Neural cell (in vitro differentiated cells): ENCODE data around the gene C2orf42. TPM values are rescaled to one million over a fixed set of nuclear protein-coding genes. Genes with fewer than 3 reads are reported as not detected.

ENCODE experiments used
- H2AFZ ChIP-seq: fragments of 200-600, 300-800 bp; sonication (generic), shearing (Covaris generic); 2 replicates; pipeline ENCODE4 v1.6.0; 2014; ENCODE audit warnings: low read depth, mild to moderate bottlenecking, antibody characterized with exemption, low read length, moderate library complexity
- H3F3A ChIP-seq: fragments of 200-600 bp; shearing (Covaris generic); 2 replicates; pipeline ENCODE4 v1.6.1; 2016; ENCODE audit warnings: mild to moderate bottlenecking, moderate library complexity, mixed read lengths, antibody characterized with exemption, low read length; ENCODE audit not compliant: insufficient read depth, poor library complexity, severe bottlenecking
- H3K27ac ChIP-seq: fragments of 200-600, 300-800 bp; sonication (generic), shearing (Covaris generic); 2 replicates; pipeline ENCODE4 v1.5.1; 2014; ENCODE audit warnings: mild to moderate bottlenecking, low read length, moderate library complexity
- H3K27me3 ChIP-seq: fragments of 300-800, 200-600 bp; sonication (generic), shearing (Covaris generic); 2 replicates; pipeline ENCODE4 v1.6.0; 2014; ENCODE audit warnings: mild to moderate bottlenecking, low read depth, low read length, moderate library complexity; ENCODE audit not compliant: insufficient read depth
- H3K36me3 ChIP-seq: fragments of 300-800, 200-600 bp; sonication (generic), shearing (Covaris generic); 2 replicates; pipeline ENCODE4 v1.5.1; 2014; ENCODE audit warnings: mild to moderate bottlenecking, antibody characterized with exemption, low read length, moderate library complexity; ENCODE audit not compliant: insufficient read depth
- H3K4me2 ChIP-seq: fragments of 300-800, 200-600 bp; sonication (generic), shearing (Covaris generic); 2 replicates; pipeline ENCODE4 v1.6.0; 2014; ENCODE audit warnings: mild to moderate bottlenecking, low read length
- H3K4me3 ChIP-seq: fragments of 300-800, 200-600 bp; sonication (generic), shearing (Covaris generic); 2 replicates; pipeline ENCODE4 v1.5.1; 2014; ENCODE audit warnings: mild to moderate bottlenecking, low read length, moderate library complexity
- H3K79me2 ChIP-seq: fragments of 200-600 bp; shearing (Covaris generic); replicated peaks from 2 replicates; pipeline ENCODE4 v1.6.0; 2014; ENCODE audit warnings: mild to moderate bottlenecking, low read length, moderate library complexity; ENCODE audit not compliant: insufficient read depth
- H3K9ac ChIP-seq: fragments of 300-800, 200-600 bp; sonication (generic), shearing (Covaris generic); 2 replicates; pipeline ENCODE4 v1.6.1; 2016; ENCODE audit warnings: mild to moderate bottlenecking, low read length, mixed read lengths
- H3K9me2 ChIP-seq: fragments of 200-600 bp; shearing (Covaris generic); 2 replicates; pipeline ENCODE4 v1.6.1; 2016; ENCODE audit warnings: mild to moderate bottlenecking, low read length, mixed read lengths; ENCODE audit not compliant: insufficient read depth
- H3K9me3 ChIP-seq: fragments of 200-600, 300-800 bp; sonication (generic), shearing (Covaris generic); 2 replicates; pipeline ENCODE4 v1.6.1; 2016; ENCODE audit warnings: mild to moderate bottlenecking, mixed run types, low read length, moderate library complexity, mixed read lengths
- H4K20me1 ChIP-seq: fragments of 200-600 bp; shearing (Covaris generic); 2 replicates; pipeline ENCODE4 v1.6.1; 2016; ENCODE audit warnings: mild to moderate bottlenecking, mixed run types; ENCODE audit not compliant: insufficient read depth
- EP300 ChIP-seq: fragments of 450-650 bp; conservative IDR thresholded peaks from 2 replicates; pipeline ENCODE4 v1.6.1; 2014; ENCODE audit warnings: antibody characterized with exemption, mild to moderate bottlenecking, moderate library complexity; ENCODE audit not compliant: poor library complexity, severe bottlenecking
- EZH2 ChIP-seq: fragments of 200-600, 300-800 bp; shearing (Covaris generic), sonication (generic); IDR thresholded peaks from 2 replicates; pipeline ENCODE4 v1.6.1; 2014; ENCODE audit warnings: antibody characterized with exemption, low read length, borderline replicate concordance, mild to moderate bottlenecking; ENCODE audit not compliant: insufficient read depth, poor library complexity, severe bottlenecking
- MXI1 ChIP-seq: fragments of 450-650 bp; conservative IDR thresholded peaks from 2 replicates; pipeline ENCODE4 v1.6.1; 2014; ENCODE audit warnings: antibody characterized with exemption, mild to moderate bottlenecking; ENCODE audit not compliant: poor library complexity, severe bottlenecking
- POLR2AphosphoS5 ChIP-seq: IDR thresholded peaks from 2 replicates; pipeline ENCODE4 v1.6.1; 2012
- RAD21 ChIP-seq: fragments of 450-650 bp; conservative IDR thresholded peaks from 2 replicates; pipeline ENCODE4 v1.6.1; 2014; ENCODE audit warnings: antibody characterized with exemption, mild to moderate bottlenecking, moderate library complexity
- SMC3 ChIP-seq: fragments of 450-650 bp; conservative IDR thresholded peaks from 2 replicates; pipeline ENCODE4 v1.6.1; 2014; ENCODE audit warnings: antibody characterized with exemption, mild to moderate bottlenecking, moderate library complexity; ENCODE audit not compliant: poor library complexity
- TAF1 ChIP-seq: IDR thresholded peaks from 2 replicates; pipeline ENCODE4 v1.6.1; 2012; ENCODE audit warnings: low read depth
- polyA plus RNA-seq: library from polyadenylated mRNA; depleted of rRNA; stranded (reverse); fragments of >200 nt; gene quantifications from 2 replicates; pipeline ENCODE4 v1.2.3, GENCODE V29; 2014
- TF ChIP-seq, protein P1 (sequence below): IDR thresholded peaks from 2 replicates; pipeline ENCODE4 v1.6.1; 2012; ENCODE audit warnings: borderline replicate concordance
- TF ChIP-seq, protein P2 (sequence below): fragments of 450-650 bp; IDR thresholded peaks from 2 replicates; pipeline ENCODE4 v1.5.1; 2014; ENCODE audit warnings: antibody characterized with exemption, mild to moderate bottlenecking, moderate library complexity; ENCODE audit not compliant: poor library complexity, severe bottlenecking

The C2orf42 gene
- polyA plus RNA-seq, 1 donor from 2014 or later = 14.4 TPM

DNA sequence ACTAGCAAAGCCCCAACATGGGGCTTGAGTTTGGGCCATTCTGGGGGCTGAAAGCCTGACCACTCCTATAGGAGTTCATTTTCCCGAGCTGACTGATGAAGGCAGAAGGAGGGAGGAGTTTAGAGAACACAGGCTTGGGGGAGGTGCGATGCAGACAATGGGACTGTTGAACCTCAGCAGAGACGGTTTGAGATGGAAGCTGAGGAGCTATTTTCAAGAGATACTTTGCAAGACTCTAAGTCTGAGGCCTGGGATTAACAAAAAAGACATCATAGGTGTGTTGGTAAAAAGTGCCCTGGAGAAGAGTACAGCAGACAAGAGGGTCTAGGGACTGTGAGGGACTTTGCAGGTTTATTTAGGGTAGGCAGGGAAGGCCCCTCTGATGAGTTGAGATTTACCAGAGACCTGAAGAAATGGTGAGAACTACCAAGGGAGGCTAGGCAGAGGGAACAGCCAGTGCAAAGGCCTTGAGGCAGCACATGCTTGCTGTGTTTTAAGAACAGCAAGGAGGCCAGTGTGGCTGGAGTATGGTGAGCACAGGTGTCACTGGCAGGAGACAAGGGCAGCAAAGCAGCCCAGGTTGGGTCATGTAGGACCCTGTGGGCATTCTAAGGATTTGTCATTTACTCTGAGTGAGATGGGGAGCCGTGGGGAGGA, 71.9 kb downstream of the C2orf42 start:
- no peaks in the 10 kb centered on the region for H3K9me3 ChIP-seq
- H3K4me2 ChIP-seq = no peak overlapping the region
- H3K79me2 ChIP-seq = no peaks in the 10 kb centered on the region
- no peak overlapping the region for H2AFZ ChIP-seq
- no peaks in the 10 kb centered on the region for H4K20me1 ChIP-seq
- no peak overlapping the region for H3K4me3 ChIP-seq
- no peaks in the 10 kb centered on the region for H3F3A ChIP-seq
- H3K27me3 ChIP-seq = no peaks in the 10 kb centered on the region
- H3K9me2 ChIP-seq = no peaks in the 10 kb centered on the region
- H3K36me3 ChIP-seq = no peaks in the 10 kb centered on the region
- no peak overlapping the region for H3K27ac ChIP-seq
- TF ChIP-seq MXI1 = no peak
- TF ChIP-seq, protein P1, sequence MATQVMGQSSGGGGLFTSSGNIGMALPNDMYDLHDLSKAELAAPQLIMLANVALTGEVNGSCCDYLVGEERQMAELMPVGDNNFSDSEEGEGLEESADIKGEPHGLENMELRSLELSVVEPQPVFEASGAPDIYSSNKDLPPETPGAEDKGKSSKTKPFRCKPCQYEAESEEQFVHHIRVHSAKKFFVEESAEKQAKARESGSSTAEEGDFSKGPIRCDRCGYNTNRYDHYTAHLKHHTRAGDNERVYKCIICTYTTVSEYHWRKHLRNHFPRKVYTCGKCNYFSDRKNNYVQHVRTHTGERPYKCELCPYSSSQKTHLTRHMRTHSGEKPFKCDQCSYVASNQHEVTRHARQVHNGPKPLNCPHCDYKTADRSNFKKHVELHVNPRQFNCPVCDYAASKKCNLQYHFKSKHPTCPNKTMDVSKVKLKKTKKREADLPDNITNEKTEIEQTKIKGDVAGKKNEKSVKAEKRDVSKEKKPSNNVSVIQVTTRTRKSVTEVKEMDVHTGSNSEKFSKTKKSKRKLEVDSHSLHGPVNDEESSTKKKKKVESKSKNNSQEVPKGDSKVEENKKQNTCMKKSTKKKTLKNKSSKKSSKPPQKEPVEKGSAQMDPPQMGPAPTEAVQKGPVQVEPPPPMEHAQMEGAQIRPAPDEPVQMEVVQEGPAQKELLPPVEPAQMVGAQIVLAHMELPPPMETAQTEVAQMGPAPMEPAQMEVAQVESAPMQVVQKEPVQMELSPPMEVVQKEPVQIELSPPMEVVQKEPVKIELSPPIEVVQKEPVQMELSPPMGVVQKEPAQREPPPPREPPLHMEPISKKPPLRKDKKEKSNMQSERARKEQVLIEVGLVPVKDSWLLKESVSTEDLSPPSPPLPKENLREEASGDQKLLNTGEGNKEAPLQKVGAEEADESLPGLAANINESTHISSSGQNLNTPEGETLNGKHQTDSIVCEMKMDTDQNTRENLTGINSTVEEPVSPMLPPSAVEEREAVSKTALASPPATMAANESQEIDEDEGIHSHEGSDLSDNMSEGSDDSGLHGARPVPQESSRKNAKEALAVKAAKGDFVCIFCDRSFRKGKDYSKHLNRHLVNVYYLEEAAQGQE = no peak
- TF ChIP-seq EP300 = no peak
- TF ChIP-seq EZH2 = no peak
- no peak for TF ChIP-seq POLR2AphosphoS5
- TF ChIP-seq, protein P2, sequence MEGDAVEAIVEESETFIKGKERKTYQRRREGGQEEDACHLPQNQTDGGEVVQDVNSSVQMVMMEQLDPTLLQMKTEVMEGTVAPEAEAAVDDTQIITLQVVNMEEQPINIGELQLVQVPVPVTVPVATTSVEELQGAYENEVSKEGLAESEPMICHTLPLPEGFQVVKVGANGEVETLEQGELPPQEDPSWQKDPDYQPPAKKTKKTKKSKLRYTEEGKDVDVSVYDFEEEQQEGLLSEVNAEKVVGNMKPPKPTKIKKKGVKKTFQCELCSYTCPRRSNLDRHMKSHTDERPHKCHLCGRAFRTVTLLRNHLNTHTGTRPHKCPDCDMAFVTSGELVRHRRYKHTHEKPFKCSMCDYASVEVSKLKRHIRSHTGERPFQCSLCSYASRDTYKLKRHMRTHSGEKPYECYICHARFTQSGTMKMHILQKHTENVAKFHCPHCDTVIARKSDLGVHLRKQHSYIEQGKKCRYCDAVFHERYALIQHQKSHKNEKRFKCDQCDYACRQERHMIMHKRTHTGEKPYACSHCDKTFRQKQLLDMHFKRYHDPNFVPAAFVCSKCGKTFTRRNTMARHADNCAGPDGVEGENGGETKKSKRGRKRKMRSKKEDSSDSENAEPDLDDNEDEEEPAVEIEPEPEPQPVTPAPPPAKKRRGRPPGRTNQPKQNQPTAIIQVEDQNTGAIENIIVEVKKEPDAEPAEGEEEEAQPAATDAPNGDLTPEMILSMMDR = no peak
- no peak for TF ChIP-seq RAD21
- no peak for TF ChIP-seq SMC3
- TF ChIP-seq TAF1 = no peak
- no peak overlapping the region for H3K9ac ChIP-seq

DNA sequence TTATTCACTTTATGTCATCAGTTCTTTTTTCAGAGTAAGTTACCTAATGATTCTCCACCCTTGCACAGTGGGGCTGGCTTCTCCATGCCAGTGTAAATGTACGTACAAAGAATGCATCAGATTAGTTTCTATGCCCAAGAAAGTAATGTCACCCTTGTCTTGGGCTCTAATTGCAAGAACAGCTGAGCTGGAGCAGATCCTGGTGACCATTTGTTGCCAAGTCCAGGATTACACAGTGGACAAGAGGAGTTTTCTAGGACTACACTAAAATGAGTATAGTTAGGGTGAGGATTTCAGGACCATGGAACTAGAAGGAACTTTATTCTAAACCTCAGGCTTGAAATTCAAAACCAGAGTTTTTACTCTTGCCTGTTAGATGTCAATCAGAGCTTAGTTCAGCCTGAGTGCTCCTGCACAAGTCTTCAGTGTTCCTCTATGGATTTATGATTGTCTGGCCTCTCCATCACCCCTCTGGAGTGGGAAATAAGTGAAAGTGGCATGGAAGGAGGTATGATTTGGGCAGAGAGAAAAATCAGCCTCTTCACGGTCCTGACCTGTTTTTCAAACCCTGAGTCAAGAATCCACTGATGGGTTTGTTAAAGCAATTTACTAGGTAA, 73.8 kb downstream of the C2orf42 start:
- Histone ChIP-seq H3K4me3 (no peak overlapping the region), H3K36me3 (no peaks in the 10 kb centered on the region), H3F3A (no peaks in the 10 kb centered on the region), H2AFZ (no peak overlapping the region), H3K27me3 (no peaks in the 10 kb centered on the region), H3K79me2 (no peaks in the 10 kb centered on the region), H3K27ac (no peak overlapping the region), H3K9me3 (no peaks in the 10 kb centered on the region), H3K9me2 (no peaks in the 10 kb centered on the region), H3K9ac (no peak overlapping the region), H4K20me1 (no peaks in the 10 kb centered on the region), H3K4me2 (no peak overlapping the region)
- TF ChIP-seq RAD21 (no peak), SMC3 (no peak), POLR2AphosphoS5 (no peak), EP300 (no peak), EZH2 (no peak), MXI1 (no peak), TAF1 (no peak)
- TF ChIP-seq, protein P2 = no peak
- TF ChIP-seq, protein P1 = no peak
